Mucosa of descending colon (tissue), 3 donors: ENCODE data around the gene CLEC1A. TPM values are rescaled to one million over a fixed set of nuclear protein-coding genes. Genes with fewer than 3 reads are reported as not detected.

Experiments used
- ATAC-seq: fragments of 200-7000 bp; cut with Tn5 transposase; one replicate; pipeline ENCODE4 v1.9.1; 2020; ENCODE audit warnings: mild to moderate bottlenecking, moderate library complexity
- DNase-seq, 3 donors: peaks; one replicate each; pipeline ENCODE4 v3.0.0-alpha.2; 2020
- H3K36me3 ChIP-seq: fragments of 200-600 bp; one replicate; pipeline ENCODE4 v1.8.0; 2021; ENCODE audit warnings: low read depth, mild to moderate bottlenecking
- H3K4me1 ChIP-seq: fragments of 200-600 bp; one replicate; pipeline ENCODE4 v1.8.0; 2021; ENCODE audit warnings: low read depth, mild to moderate bottlenecking
- H3K4me3 ChIP-seq: fragments of 200-600 bp; one replicate; pipeline ENCODE4 v1.8.0; 2021; ENCODE audit warnings: mild to moderate bottlenecking
- H3K9me3 ChIP-seq: fragments of 200-600 bp; one replicate; pipeline ENCODE4 v1.8.0; 2021; ENCODE audit warnings: mild to moderate bottlenecking
- CTCF ChIP-seq: fragments of 200-600 bp; IDR thresholded peaks from one replicate; pipeline ENCODE4 v1.8.0; 2022; ENCODE audit warnings: antibody characterized with exemption, mild to moderate bottlenecking
- intact Hi-C, 2 donors: fragments of 100-400 bp; cut with DNase I in 1 of 2; cut with micrococcal nuclease in 1 of 2; formaldehyde crosslinking; loops; one replicate each; pipeline versions ENCODE4 v1.11.0 to v1.11.1; 2022; cut with DNase I, micrococcal nuclease
- total RNA-seq, 3 donors: library from RNA; stranded (reverse); fragmentation: NEBNext Ultra II Directional in 2 of 3; extraction: Animal tissue kit (Norgen Biotek cat#: 25700) in 2 of 3; gene quantifications; one replicate each; pipeline versions ENCODE4 v1.2.1 to v1.2.4, GENCODE V29; 2021 to 2023
- donor health status: DM: no; HTN: no; CAD: no; lungs with moderate emphysema.
- donor health status: DM: no; HTN: no; CAD: no.
- donor health status: DM: no; HTN: yes; CAD: no.

Gene CLEC1A
- total RNA-seq, 3 donors from 2014 or later: 0.67 to 2.8 (median 1.2) TPM

DNA sequence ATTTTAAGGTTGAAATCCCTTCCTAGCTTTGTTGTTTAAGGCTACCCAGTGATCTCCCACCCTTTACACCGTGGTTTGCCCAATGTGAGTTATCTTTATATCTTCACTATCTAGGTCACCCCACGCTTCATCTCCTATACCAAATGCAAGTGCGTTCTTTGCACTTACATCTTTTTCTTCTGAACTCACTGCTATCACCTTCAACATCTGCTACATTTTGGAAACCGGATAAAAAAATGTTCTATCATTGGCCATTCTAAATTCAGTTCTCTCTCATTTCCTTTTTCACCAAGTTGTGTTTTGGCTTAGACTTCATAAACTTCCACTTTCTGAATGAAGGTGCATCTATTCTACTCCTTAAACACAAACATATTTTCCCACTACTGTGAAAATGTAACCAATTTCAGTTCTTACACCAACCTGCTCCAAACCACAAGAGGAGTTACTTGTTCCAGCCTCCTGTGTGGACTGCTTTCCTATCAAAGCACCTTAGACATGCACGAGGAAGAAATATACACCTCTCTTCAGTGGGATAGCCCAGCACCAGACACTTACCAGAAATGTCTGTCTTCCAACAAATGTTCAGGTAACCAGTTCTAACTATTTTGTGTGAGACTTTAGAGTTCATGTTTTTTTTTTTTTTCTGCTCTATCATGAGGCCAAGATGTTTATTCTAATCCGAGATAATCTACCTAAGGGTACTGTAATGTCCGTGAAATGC, 46.4 kb downstream of the CLEC1A start:
- TF ChIP-seq CTCF: no peak
- Histone ChIP-seq H3K36me3 (no peaks in the 10 kb centered on the region), H3K9me3 (no peaks in the 10 kb centered on the region), H3K4me3 (no peak overlapping the region), H3K4me1 (no peaks in the 10 kb centered on the region)
- no peak for ATAC-seq
- DNase-seq: no peak
- intact Hi-C loops: no loop called here

DNA sequence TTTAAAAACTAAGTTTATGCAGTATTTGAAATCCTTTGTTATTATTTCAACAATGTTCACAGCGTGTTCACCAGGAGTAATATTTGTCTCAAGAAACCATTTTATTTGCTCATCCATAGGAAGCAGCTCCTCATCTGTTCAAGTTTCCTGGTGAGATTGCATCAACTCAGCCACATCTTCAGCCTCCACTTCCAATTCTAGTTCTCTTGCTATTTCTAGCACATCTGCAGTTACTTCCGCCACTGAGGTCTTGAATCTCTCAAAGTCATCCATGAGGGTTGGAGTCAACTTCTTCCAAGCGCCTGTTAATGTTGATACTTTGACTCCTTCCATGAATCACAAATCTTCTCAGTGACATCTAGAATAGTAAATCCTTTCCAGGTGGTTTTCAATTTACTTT, 50.3 kb downstream of the CLEC1A start:
- no peaks in the 10 kb centered on the region for H3K4me1 ChIP-seq
- H3K36me3 ChIP-seq: no peaks in the 10 kb centered on the region
- H3K4me3 ChIP-seq: no peak overlapping the region
- no peak for TF ChIP-seq CTCF
- intact Hi-C loops: no loop called here
- no peak for ATAC-seq
- DNase-seq: no peak
- H3K9me3 ChIP-seq: no peaks in the 10 kb centered on the region

GRCh38 chr12:10042167-10042566, 56.6 kb downstream of the CLEC1A start:
- DNase-seq (no peak), ATAC-seq (no peak)
- H3K9me3 ChIP-seq: no peaks in the 10 kb centered on the region
- no peak overlapping the region for H3K4me3 ChIP-seq
- intact Hi-C loops: no loop called here
- H3K4me1 ChIP-seq: no peaks in the 10 kb centered on the region
- H3K36me3 ChIP-seq: no peaks in the 10 kb centered on the region
- no peak for TF ChIP-seq CTCF

DNA sequence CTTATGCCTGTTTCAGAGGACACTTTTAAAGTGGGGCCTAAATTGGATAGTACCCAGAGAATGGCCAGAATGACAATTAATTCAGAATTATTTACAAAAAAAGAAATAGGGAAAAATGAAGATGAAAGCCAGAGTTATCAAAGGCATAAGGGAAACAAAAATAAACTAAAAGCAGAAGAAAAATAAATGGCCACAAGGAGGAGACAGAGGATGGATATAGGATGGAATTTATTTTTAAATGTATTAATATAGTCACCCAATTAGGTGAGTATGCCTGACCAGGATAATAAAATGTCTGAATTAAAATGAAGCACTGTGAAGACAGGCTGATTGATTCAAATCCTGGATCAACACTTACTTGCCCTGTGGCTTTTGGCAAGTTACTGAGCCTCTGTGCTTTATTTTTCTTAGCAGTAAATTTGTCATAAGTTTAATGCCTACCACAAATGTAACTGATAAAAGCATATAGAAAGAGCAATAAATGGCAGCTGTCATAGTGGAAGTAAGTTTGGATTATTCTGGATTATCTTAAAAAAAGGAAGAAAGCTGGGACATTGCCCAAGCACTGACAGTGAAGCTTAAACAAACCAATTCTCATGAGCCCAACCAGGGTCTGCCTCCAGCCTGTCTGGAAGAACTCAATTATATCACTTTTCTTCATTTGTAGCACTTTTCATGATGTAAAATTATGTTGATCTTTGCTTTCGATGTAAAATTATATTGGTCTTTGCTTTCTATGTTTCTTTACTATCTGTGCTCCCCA, 64.8 kb downstream of the CLEC1A start:
- Histone ChIP-seq H3K9me3 (no peaks in the 10 kb centered on the region), H3K4me3 (no peak overlapping the region), H3K36me3 (no peaks in the 10 kb centered on the region), H3K4me1 (no peaks in the 10 kb centered on the region)
- ATAC-seq (no peak), DNase-seq (no peak)
- intact Hi-C loops: loop anchor here in 1 of 2 donors (5.0 kb wide), 1 partner anchor 108 kb away; no protein-coding TSS in a partner anchor
- TF ChIP-seq CTCF: no peak

DNA sequence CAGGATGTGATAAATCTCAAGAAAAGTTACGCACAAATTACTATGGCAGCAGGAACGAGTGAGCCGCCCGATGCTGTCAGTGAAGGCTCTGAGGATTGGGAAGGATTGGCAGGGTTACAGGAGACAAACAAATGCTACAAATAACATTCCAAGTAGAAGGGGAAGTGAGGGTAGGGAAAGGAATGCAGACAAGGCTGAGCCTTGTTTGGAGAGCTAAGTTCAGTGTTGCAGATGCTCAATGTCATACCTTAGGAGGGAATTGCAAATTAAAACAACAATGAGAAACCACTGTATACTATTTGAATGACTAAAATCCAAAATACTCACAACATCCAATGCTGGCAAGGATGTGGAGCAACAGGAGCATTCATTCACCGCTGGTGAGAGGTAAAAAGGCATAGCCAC, 67.0 kb downstream of the CLEC1A start:
- Histone ChIP-seq H3K9me3 (no peaks in the 10 kb centered on the region), H3K4me3 (no peak overlapping the region), H3K36me3 (no peaks in the 10 kb centered on the region), H3K4me1 (no peaks in the 10 kb centered on the region)
- no peak for DNase-seq
- TF ChIP-seq CTCF: no peak
- intact Hi-C loops: loop anchor here in 1 of 2 donors (5.0 kb wide), 1 partner anchor 111 kb away; no protein-coding TSS in a partner anchor
- ATAC-seq: no peak
